Keratinocyte (primary cell): ENCODE results near the gene WDPCP. TPM values are rescaled to one million over a fixed set of nuclear protein-coding genes. Genes with fewer than 3 reads are reported as not detected.

Experiments
- DNase-seq: peaks from one replicate; pipeline ENCODE4 v3.0.0-alpha.2; 2011; ENCODE audit warnings: low read depth, missing footprints, low spot score
- FAIRE-seq: peaks from 2 replicates; lab custom pipeline; 2011; peaks lifted over from hg19 to GRCh38; lab: Jason Lieb, UNC
- H2AFZ ChIP-seq: 2 replicates; pipeline ENCODE4 v1.6.0; 2012; ENCODE audit warnings: low read length, control low read depth, inconsistent platforms; ENCODE audit not compliant: control insufficient read depth
- H3K27ac ChIP-seq: 2 replicates; pipeline ENCODE4 v1.5.1; 2011; ENCODE audit warnings: low read length; ENCODE audit not compliant: control insufficient read depth, insufficient read depth
- H3K27me3 ChIP-seq: 3 replicates; pipeline ENCODE4 v1.6.0; 2011; ENCODE audit warnings: low read length; ENCODE audit not compliant: control insufficient read depth, insufficient read depth; ENCODE audit errors: extremely low read depth
- H3K36me3 ChIP-seq, 2 experiments: 2 replicates in 1 of 2; 3 replicates in 1 of 2; pipeline ENCODE4 v1.5.1; 2011; ENCODE audit warnings: low read length in 2 of 2, mild to moderate bottlenecking in 1 of 2; ENCODE audit not compliant: control insufficient read depth in 2 of 2, insufficient read depth in 2 of 2; ENCODE audit errors: extremely low read depth in 1 of 2
- H3K4me1 ChIP-seq: 3 replicates; pipeline ENCODE4 v1.5.1; 2011; ENCODE audit warnings: low read length; ENCODE audit not compliant: control insufficient read depth, insufficient read depth; ENCODE audit errors: extremely low read depth
- H3K4me2 ChIP-seq: 3 replicates; pipeline ENCODE4 v1.6.0; 2011; ENCODE audit warnings: low read depth, low read length; ENCODE audit not compliant: control insufficient read depth, insufficient read depth; ENCODE audit errors: extremely low read depth
- H3K4me3 ChIP-seq, 3 experiments: fragments of 200-600 bp in 1 of 3; sonication (generic) in 1 of 3; 2 replicates in 2 of 3; 3 replicates in 1 of 3; pipeline ENCODE4 v1.5.1; 2011 to 2016; ENCODE audit warnings: low read length in 3 of 3, mild to moderate bottlenecking in 3 of 3, control low read depth in 2 of 3, inconsistent platforms in 1 of 3, low read depth in 1 of 3, mixed read lengths in 1 of 3, mixed run types in 1 of 3, moderate library complexity in 1 of 3; ENCODE audit not compliant: control insufficient read depth in 2 of 3, insufficient read depth in 2 of 3; ENCODE audit errors: extremely low read depth in 1 of 3
- H3K79me2 ChIP-seq: 2 replicates; pipeline ENCODE4 v1.6.0; 2012; ENCODE audit warnings: low read length; ENCODE audit not compliant: control insufficient read depth, insufficient read depth
- H3K9ac ChIP-seq: 3 replicates; pipeline ENCODE4 v1.6.0; 2011; ENCODE audit warnings: low read length; ENCODE audit not compliant: control insufficient read depth, insufficient read depth; ENCODE audit errors: extremely low read depth
- H3K9me1 ChIP-seq: 3 replicates; pipeline ENCODE4 v1.6.0; 2011; ENCODE audit warnings: low read length; ENCODE audit not compliant: control insufficient read depth, insufficient read depth; ENCODE audit errors: extremely low read depth
- H3K9me3 ChIP-seq: 2 replicates; pipeline ENCODE4 v1.5.1; 2012; ENCODE audit warnings: low read depth, low read length; ENCODE audit not compliant: control insufficient read depth
- H4K20me1 ChIP-seq: 3 replicates; pipeline ENCODE4 v1.6.0; 2011; ENCODE audit warnings: low read length; ENCODE audit not compliant: control insufficient read depth, insufficient read depth; ENCODE audit errors: extremely low read depth
- EZH2 ChIP-seq: IDR thresholded peaks from one replicate; pipeline ENCODE4 v1.6.1; 2012; ENCODE audit warnings: inconsistent platforms, mild to moderate bottlenecking, low read length, moderate library complexity
- dilution Hi-C: fragments of 300-500 bp; cut with MboI; formaldehyde crosslinking; loops from one replicate; pipeline ENCODE4 v1.7.0; 2020; ENCODE audit warnings: low sequenced_read_pairs; ENCODE audit not compliant: extremely low pct_ligation_motif_present
- polyA minus RNA-seq, 3 experiments: library from RNA; depleted of rRNA, polyadenylated mRNA; stranded (reverse); fragments of >200 nt; gene quantifications; 1 replicate in 1 of 3; 2 replicates in 1 of 3; 3 replicates in 1 of 3; pipeline ENCODE4 v1.2.3, GENCODE V29; 2011
- polyA plus RNA-seq, 5 experiments: library from polyadenylated mRNA; depleted of rRNA in 3 of 5; stranded (reverse) in 3 of 5; stranded (forward) in 1 of 5; unstranded in 1 of 5; fragments of >200 nt; gene quantifications; 1 replicate in 1 of 5; 2 replicates in 3 of 5; 3 replicates in 1 of 5; pipeline versions ENCODE4 v1.2.1 to v1.2.3, GENCODE V29; 2011 to 2012; ENCODE audit warnings: missing spikeins in 2 of 5, low read depth in 1 of 5, low replicate concordance in 1 of 5
- TF ChIP-seq, protein P1 (sequence below), 3 experiments: IDR thresholded peaks in 1 of 3; conservative IDR thresholded peaks in 1 of 3; optimal IDR thresholded peaks in 1 of 3; 2 replicates in 2 of 3; 3 replicates in 1 of 3; pipeline versions ENCODE3 to v1.5.1; 2011; ENCODE audit warnings: low read length in 3 of 3, mild to moderate bottlenecking in 3 of 3, moderate library complexity in 2 of 3, control low read depth in 1 of 3, inconsistent platforms in 1 of 3; ENCODE audit not compliant: insufficient read depth in 2 of 3; ENCODE audit errors: extremely low read depth in 1 of 3

WDPCP gene, protein sequence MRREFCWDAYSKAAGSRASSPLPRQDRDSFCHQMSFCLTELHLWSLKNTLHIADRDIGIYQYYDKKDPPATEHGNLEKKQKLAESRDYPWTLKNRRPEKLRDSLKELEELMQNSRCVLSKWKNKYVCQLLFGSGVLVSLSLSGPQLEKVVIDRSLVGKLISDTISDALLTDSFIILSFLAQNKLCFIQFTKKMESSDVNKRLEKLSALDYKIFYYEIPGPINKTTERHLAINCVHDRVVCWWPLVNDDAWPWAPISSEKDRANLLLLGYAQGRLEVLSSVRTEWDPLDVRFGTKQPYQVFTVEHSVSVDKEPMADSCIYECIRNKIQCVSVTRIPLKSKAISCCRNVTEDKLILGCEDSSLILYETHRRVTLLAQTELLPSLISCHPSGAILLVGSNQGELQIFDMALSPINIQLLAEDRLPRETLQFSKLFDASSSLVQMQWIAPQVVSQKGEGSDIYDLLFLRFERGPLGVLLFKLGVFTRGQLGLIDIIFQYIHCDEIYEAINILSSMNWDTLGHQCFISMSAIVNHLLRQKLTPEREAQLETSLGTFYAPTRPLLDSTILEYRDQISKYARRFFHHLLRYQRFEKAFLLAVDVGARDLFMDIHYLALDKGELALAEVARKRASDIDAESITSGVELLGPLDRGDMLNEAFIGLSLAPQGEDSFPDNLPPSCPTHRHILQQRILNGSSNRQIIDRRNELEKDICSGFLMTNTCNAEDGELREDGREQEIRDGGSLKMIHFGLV
- polyA plus RNA-seq, result 2.4 to 2.9 TPM (median 2.7 TPM) in 3 replicates
- 2.0 TPM for polyA plus RNA-seq (2011; ENCODE audit: low read depth)
- 1.8 and 2.5 TPM in 2 replicates for polyA plus RNA-seq (2011; cell fraction: cytosol; rRNA removed)
- 3.8 and 5.5 TPM in 2 replicates for polyA plus RNA-seq (2011; cell fraction: nucleus; rRNA removed)
- polyA plus RNA-seq (2012; ENCODE audit: low replicate concordance), result 1.9 TPM in 2 replicates
- polyA minus RNA-seq, result 2.4 to 10.8 TPM (median 7.2 TPM) in 3 replicates
- polyA minus RNA-seq (2011; cell fraction: cytosol; rRNA and poly(A)+ RNA removed), result 3.5 TPM
- polyA minus RNA-seq (2011; cell fraction: nucleus; rRNA and poly(A)+ RNA removed), result 11.1 and 21.6 TPM in 2 replicates

DNA sequence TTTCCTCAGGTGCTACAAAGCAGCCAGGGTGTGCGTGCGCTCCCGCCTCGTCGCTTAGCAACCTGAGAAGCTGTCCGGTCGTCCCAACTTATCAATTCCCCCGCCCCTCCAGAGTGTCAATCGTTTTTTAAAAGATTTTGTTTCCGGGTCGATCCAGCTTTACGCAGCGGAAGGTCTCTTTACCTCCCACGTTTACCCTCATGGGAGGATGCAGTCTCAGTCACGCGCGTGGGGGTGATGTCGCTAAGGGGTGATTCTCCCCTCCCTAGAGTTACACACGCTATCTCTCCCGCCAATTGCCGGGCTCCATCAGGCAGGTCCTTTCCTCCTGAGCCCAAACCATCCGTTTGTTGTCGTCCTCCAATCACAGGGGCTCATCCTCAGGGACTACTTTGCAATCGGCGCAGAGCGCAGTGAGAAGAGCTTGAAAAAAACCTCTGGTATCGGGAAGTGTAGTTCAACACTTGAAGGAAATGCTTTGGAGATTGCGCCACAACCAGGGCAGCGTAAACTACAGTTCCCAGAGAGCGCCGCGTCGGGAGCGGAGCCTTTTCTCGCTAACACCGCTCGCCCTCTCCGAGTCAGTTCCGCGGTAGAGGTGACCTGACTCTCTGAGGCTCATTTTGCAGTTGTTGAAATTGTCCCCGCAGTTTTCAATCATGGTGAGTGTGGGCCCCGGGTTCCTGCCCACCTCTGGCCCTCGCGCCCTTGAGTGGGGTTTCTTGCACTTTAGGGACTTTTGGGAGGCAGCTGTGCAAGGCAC lies at the start of gene WDPCP, which contains the start of gene MDH1:
Gene WDPCP, minus strand, starts transcription at position 93 of the 763 bp plus-strand sequence. CDS start 206 bp downstream, outside the sequence.
Gene MDH1, plus strand, starts transcription at position 579 of the 763 bp plus-strand sequence. Its CDS starts 81 bp downstream, at position 660.
- Histone ChIP-seq H3K79me2 (peaks cover 44% of the 10 kb centered on the region), H3K4me3 (peak within 1 kb of the TSS; percentile 80 to 99 (median 88)), H2AFZ (peak within 1 kb of the TSS; percentile 96), H3K9me1 (peaks cover 2% of the 10 kb centered on the region), H3K27ac (peak within 1 kb of the TSS; percentile 92), H3K4me1 (peaks cover 13% of the 10 kb centered on the region), H4K20me1 (no peaks in the 10 kb centered on the region), H3K9ac (peak within 1 kb of the TSS; percentile 86), H3K9me3 (no peaks in the 10 kb centered on the region), H3K27me3 (no peaks in the 10 kb centered on the region), H3K4me2 (peak within 1 kb of the TSS; percentile 95), H3K36me3 (peaks cover 0 to 4% of the 10 kb centered on the region in 2 experiments)
- dilution Hi-C loops, result no loop called here
- TF ChIP-seq, protein P1, sequence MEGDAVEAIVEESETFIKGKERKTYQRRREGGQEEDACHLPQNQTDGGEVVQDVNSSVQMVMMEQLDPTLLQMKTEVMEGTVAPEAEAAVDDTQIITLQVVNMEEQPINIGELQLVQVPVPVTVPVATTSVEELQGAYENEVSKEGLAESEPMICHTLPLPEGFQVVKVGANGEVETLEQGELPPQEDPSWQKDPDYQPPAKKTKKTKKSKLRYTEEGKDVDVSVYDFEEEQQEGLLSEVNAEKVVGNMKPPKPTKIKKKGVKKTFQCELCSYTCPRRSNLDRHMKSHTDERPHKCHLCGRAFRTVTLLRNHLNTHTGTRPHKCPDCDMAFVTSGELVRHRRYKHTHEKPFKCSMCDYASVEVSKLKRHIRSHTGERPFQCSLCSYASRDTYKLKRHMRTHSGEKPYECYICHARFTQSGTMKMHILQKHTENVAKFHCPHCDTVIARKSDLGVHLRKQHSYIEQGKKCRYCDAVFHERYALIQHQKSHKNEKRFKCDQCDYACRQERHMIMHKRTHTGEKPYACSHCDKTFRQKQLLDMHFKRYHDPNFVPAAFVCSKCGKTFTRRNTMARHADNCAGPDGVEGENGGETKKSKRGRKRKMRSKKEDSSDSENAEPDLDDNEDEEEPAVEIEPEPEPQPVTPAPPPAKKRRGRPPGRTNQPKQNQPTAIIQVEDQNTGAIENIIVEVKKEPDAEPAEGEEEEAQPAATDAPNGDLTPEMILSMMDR (optimal IDR thresholded peaks at IDR 0.05 in 1 of 3, IDR thresholded peaks at IDR 0.05 in 1 of 3, conservative IDR thresholded peaks at IDR 0.05 in 1 of 3; ENCODE audit: extremely low read depth in 1 of 3, insufficient read depth in 2 of 3, low read length in 3 of 3), result no peak
- TF ChIP-seq EZH2, result no peak
- peak; percentile 90 for FAIRE-seq
- peak; percentile 87 for DNase-seq

DNA sequence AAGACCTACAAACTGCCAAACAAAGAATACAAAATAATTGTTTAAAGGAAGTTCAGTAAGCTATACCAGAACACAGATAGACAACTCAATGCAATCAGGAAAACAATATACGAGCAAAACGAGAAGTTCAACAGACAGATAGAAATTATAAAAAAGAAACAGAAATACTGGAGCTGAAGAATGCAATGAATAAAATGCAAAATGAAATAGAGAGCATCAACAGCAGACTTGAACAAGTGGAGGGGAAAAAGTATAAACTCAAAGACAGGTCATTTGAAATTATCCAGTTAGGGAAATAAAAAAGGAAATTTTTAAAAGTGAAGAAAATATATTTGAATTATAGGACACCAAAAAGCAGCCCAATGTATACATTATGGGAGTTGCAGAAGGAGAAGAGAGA lies 44.1 kb upstream of the WDPCP start:
- no peak for DNase-seq
- FAIRE-seq, result no peak
- H3K36me3 ChIP-seq, result no peaks in the 10 kb centered on the region
- no peak overlapping the region for H3K9ac ChIP-seq
- H3K27ac ChIP-seq, result no peak overlapping the region
- dilution Hi-C loops, result no loop called here
- no peaks in the 10 kb centered on the region for H3K9me3 ChIP-seq
- H3K27me3 ChIP-seq, result no peaks in the 10 kb centered on the region
- TF ChIP-seq, protein P1 (optimal IDR thresholded peaks at IDR 0.05 in 1 of 3, IDR thresholded peaks at IDR 0.05 in 1 of 3, conservative IDR thresholded peaks at IDR 0.05 in 1 of 3; ENCODE audit: extremely low read depth in 1 of 3, insufficient read depth in 2 of 3, low read length in 3 of 3), result no peak
- H2AFZ ChIP-seq, result no peak overlapping the region
- no peaks in the 10 kb centered on the region for H3K4me1 ChIP-seq
- H3K4me3 ChIP-seq, result no peak overlapping the region
- H3K9me1 ChIP-seq, result no peaks in the 10 kb centered on the region
- H4K20me1 ChIP-seq, result no peaks in the 10 kb centered on the region
- no peak overlapping the region for H3K4me2 ChIP-seq
- H3K79me2 ChIP-seq, result no peaks in the 10 kb centered on the region
